ENCODE results near the gene ANK2. TPM values are rescaled to one million over a fixed set of nuclear protein-coding genes. Genes with fewer than 3 reads are reported as not detected.

Gene ANK2
- 114 TPM for total RNA-seq

GRCh38 chr4:113049421-113050370, at the start of gene ANK2:
ANK2 (plus strand) TSS chr4:113049653; CDS start chr4:113049729, 76 bp downstream.

Small RNAs within 50 kb of the gene (small RNA-seq; reads per million reads assigned to genes)
- not detected for gene MIR8082 (ENCODE audit: low replicate concordance)
- gene RN7SL184P (ENCODE audit: low replicate concordance), result not detected
- gene RNU1-138P (ENCODE audit: low replicate concordance), result not detected

Measured in metanephros (tissue), 2 donors.